NCI-H1105 treated with DMSO at 0.1 percent for 48 hours (cell line): ENCODE results near the gene HSD11B2.

Experiments
- DNase-seq: peaks from one replicate; lab custom pipeline; 2025; lab: John Stamatoyannopoulos, UW

HSD11B2 gene

DNA sequence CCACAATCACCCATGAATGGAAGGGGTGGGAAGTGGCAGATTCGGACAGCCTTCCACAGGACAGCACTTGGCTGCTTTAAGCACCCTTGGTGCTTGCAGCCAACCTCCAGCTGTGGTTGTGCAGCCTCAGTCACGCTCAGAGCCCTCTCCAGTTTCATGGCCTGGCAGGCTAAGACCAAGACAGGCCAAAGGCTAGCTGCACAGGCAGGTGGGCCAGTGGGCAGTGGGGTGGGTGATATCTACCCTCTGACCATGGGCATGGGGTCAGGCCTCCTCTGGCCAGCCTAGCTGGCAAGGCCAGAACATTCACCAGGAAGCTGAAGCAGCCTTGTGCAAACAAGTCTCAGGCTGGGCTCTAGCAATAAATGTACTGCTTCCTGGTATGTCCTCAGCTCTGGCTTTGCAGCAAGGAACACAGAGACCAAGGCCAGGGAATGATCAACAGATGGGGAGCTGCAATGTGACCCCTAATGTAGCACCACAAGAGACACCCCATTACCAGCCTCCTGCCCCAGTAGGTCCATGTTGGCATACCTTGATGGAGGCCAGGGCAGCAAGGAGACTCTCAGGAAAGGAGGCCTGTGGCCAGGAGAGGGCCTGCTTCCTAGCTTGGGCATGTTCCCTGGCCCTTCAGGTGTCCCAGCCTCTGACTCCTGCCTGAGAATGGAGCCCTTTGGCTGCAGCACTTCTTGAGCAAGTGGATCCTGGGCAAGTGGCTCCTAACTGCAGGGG is 20.9 kb downstream of the HSD11B2 start:
- DNase-seq: no peak

GRCh38 chr16:67454104-67454503 is 23.2 kb downstream of the HSD11B2 start:
- DNase-seq: no peak

DNA sequence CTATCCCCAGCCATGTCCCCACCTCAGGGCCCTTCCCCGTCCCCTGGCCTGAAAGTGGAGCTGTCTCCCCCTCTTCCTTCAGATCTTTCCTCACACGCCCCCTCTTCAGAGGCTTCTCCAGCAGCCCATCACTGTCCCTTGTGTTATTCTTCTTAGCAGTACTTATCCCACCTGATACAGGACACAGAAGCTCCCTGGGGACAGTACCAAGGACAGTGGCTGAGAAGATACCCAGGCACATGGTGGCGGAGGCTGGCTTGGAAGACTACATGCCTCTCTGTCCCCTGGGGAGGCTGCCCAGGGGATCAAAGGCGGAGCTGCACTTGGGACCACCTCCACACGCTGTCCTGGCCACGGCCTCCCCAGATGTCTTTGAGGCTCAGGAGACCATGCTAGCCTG is 23.9 kb downstream of the HSD11B2 start:
- DNase-seq: no peak

- DNase-seq: no peak
These were observed 25.6 kb downstream of the HSD11B2 start for GRCh38 chr16:67456391-67457081.

- no peak for DNase-seq
These were observed 26.7 kb downstream of the HSD11B2 start for GRCh38 chr16:67457611-67458010.

DNA sequence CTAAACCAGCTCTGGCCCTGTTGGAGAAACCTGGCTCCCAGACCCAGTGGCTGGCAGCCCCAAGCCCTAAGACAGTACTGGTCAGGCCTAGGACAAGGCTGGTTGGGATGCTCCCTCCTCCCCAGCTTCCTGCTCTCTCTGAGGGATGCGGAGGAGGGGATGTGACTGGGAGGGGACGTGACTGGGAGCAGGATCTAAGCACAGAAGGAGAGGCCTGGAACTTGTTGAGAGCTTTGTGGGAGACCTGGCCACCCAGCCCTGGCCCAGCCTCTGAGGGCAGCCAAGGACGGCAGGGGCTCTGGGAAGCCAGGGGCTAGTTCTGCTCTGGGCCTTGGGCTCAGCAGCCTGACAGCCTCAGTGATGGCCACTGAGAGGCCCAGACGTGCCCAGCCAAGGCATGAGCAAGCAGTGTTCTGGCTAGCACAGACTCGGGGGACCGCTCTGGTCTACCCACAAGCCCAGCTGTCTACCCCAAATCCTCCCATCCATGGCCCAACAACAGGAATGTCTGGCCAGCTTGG is 27.3 kb downstream of the HSD11B2 start:
- no peak for DNase-seq

DNA sequence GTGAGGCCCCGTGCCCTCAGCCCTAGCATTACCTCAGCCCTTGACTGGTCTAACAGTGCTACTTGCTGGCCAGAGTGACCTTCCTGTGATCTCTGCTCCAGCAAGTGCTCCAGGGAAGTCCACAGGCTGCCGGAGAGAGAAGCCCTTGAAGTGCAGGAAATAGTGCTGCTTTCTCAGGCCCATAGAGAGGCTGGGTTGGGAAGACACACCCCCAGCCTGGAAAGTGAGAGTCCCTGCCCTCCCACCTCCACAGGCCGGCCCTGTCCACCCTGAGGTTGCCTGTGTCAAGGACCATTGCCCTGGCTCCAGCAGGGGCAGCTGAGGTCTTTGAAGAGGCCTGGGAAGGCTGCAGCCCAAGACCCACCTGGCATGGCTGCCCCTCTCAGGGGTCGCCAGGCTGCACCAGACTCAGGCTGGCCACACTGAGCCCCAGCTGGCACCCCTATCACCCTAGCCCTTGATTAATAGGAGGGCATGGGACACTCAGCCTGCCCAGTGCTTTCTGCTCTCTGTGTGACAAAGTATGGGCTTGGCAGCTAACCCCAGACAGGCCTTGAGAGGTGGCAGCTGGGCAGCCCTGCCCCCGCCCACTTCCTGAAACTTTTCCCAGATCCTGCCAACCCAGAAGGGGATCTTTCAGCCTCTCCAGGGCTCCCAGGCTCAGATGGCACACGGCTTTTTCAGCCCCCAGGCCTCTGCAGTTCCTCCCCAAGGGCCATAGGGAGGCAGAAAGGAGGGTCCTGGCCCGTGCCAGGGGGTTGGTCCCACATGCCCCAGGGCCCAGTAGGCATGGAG is 28.3 kb downstream of the HSD11B2 start:
- DNase-seq: no peak

DNA sequence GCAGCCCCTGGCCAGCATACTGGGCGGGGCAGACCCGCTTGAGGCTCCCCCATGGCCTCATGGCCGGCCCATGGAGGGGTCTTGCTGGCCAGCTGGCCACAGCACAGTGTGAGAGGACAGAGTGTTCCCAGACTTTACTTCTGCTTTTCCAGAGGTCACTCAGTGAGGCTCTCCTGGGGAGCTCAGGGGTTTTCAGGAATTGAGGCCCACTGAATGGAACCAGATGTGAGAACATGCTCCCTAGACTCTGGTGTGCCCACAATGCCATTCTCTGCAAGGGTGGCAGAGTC is 28.9 kb downstream of the HSD11B2 start:
- DNase-seq: no peak

GRCh38 chr16:67460168-67460567 is 29.2 kb downstream of the HSD11B2 start:
- no peak for DNase-seq

DNA sequence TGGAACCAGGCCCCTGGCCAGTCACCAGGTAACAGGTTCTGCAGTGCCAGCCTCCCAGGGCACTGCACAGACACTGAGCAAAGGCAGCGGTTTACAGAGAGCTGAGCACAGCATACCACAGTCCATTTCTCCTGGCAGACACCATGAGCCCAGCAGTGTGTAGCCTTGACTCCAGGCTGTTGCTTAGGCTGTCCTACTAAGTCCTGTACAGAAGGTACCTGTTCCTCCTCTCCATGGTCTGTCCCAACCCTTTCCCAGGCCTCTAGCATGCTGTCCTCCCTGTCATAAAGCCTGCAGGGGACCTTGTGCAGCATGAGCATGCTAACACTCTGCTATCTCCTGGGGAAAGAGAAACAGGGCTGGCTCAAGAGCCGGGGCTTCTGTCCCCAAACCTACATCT is 30.0 kb downstream of the HSD11B2 start:
- no peak for DNase-seq

DNA sequence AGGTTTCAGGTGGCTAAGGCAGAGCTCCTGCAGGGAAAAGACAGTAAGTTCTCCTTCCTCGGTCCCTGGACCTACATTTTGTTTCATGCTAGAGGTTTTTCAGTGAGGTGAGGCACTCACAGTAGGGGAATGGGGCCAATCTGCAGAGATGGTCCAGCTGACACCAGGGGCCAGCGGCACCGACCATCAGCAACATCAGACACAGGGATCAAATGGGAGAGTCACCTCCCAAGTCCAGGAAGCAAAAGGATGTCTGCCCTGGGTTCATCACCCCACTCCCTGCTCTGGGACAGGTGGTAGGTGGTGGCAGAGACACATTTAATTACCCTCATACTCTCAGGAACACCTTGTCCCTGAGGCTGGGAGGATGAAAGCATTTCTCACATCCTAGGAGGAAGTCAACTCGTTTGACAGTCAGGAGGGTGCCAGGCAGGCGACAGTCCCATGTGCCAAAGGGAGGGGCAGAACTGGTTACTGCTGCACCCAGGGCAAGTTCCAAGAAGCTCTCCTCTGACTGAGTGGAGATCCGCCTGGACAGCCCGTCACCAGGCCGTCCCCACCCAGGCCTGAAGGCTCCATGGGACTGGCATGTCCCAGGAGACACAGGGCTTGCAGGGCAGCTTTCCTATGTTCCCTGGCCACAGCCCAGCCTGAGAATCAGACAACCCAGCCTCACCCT is 30.8 kb downstream of the HSD11B2 start:
- DNase-seq: no peak

- no peak for DNase-seq
These were observed 31.3 kb downstream of the HSD11B2 start for GRCh38 chr16:67462279-67462655.

DNA sequence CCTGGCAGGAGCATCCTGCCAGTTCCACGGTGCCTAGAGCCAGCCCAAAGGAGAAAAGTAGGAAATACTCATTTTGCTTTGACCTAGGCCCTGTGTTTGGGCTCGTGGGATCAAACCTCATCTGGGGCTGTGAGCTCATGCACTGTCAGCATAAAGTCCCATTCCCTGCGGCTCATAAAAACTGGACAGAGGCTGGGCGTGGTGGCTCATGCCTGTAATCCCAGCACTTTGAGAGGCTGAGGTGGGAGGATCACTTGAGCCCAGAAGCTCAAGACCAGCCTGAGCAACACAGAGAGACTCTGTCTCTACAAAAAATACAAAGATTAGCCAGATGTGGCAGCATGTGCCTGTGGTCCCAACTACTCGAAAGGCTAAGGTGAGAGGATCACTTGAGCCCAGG is 32.1 kb downstream of the HSD11B2 start:
- DNase-seq: no peak

DNA sequence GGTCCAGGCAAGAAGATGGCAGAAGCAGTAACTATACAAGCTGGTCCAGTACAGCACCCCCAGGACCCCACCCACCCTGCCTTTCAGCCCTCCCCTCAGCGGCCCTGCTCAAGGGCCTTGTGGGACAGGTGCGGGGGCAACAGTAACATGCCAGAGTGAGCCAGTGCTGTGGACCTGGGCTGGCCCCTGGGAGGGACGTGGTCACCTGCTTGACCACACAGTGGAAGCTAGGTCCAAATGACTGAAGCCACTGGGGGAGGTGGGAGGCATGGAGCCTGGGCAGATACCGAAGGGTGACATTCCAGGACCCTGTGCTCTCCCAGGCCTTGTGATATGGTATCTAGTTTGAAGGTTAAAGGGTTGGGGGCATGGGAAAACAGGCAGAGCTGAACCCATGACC is 32.8 kb downstream of the HSD11B2 start:
- no peak for DNase-seq

DNA sequence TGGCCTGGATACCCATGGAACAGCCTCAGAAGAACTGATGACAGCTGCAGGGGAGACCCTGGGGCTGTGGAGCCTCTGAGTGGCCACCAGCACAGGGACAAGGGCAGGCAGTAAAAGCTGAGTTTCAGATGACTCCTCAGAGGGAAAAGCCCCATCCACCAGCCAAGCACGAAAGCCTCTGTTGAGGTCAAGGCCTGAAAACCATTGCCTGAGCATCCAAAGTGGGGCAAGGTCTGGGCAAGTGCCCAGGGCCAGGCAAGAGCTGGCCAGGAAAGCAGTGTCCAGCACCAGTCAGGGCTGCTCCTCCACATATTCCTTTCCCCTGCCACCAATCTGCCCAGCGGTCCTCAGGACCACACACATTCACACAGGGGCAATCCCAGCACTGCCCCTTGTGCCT is 33.6 kb downstream of the HSD11B2 start:
- no peak for DNase-seq

GRCh38 chr16:67466581-67466980 is 35.7 kb downstream of the HSD11B2 start:
- DNase-seq: no peak

- no peak for DNase-seq
These were observed 37.8 kb downstream of the HSD11B2 start for GRCh38 chr16:67468731-67469130.

GRCh38 chr16:67470359-67470758 is 39.4 kb downstream of the HSD11B2 start:
- DNase-seq: no peak

GRCh38 chr16:67471758-67472384 is 41.0 kb downstream of the HSD11B2 start:
- no peak for DNase-seq

DNA sequence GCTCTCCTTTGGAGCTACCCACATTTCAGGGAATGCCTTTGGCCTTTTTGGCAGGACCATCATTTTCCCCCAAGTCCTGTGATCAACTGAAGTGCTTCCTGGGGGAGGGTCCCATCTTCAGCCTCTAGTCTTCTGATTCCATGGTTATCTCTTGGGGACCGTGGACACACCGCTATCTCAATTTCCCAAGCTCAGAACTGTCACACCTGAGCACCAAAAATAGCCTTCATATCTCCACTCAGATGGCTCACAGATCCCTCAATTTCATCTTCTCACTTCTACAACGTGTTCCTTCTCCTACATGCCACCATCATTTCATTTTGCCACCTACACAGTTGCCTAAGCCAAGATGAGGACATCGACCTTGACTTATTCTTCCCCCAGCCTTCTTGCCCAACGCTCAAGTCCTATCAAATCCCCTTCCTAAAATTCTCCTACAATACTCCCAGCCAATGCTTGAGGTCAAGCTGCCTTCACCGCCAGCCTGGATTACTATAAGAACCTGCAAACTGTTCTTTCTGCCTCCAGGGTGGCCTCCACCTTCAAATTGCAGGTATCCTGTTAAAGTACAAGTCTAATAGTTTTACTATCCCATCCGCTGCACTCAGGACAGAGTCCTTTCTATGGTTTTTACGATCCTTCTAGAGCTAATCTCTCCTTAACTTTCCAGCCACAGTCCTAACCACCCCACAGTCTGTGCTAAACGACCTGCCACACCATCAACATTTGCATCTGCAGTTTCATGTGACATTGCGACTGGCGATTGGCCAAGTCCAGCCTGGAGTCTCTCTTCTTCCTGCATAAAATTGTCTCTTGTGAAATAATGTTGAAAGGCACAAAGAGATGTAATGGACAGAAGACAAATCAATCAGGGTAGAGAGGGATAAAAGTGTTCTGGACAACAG is 43.9 kb downstream of the HSD11B2 start:
- DNase-seq: no peak
